D721Med (cell line): ENCODE measurements around the gene KRTAP12-1.
"Not testable (repeated sequence)": the region's sequence is repeated elsewhere in the genome, so short reads cannot be mapped to it uniquely, and the experiment has no call there.

Experiments
- DNase-seq: peaks from one replicate; pipeline ENCODE4 v3.0.0; 2011; ENCODE audit warnings: low spot score; ENCODE audit not compliant: insufficient read length
- FAIRE-seq: peaks from 2 replicates; lab custom pipeline; 2011; peaks lifted over from hg19 to GRCh38; lab: Jason Lieb, UNC
- CTCF ChIP-seq: IDR thresholded peaks from 2 replicates; pipeline ENCODE4 v1.5.1; 2012; ENCODE audit warnings: mild to moderate bottlenecking, control low read depth; ENCODE audit not compliant: insufficient read depth; ENCODE audit errors: missing control alignments

KRTAP12-1 gene

GRCh38 chr21:44644878-44645277 is 37.1 kb downstream of the KRTAP12-1 start:
- DNase-seq (no peak), FAIRE-seq (no peak)
- no peak for TF ChIP-seq CTCF

- FAIRE-seq (no peak), DNase-seq (no peak)
- no peak for TF ChIP-seq CTCF
These were observed 38.1 kb downstream of the KRTAP12-1 start for GRCh38 chr21:44643741-44644310.

- no peak for DNase-seq
- FAIRE-seq = no peak
- TF ChIP-seq CTCF = no peak
These were observed 41.2 kb downstream of the KRTAP12-1 start for GRCh38 chr21:44640761-44641160.

GRCh38 chr21:44639331-44639655 is 42.7 kb downstream of the KRTAP12-1 start:
- FAIRE-seq = no peak
- no peak for TF ChIP-seq CTCF
- DNase-seq = no peak

- FAIRE-seq = not testable (repeated sequence)
These were observed 43.2 kb downstream of the KRTAP12-1 start for GRCh38 chr21:44638506-44639330.

GRCh38 chr21:44637851-44638348 is 44.1 kb downstream of the KRTAP12-1 start:
- DNase-seq, FAIRE-seq: not testable (repeated sequence)

More at GRCh38 chr21:44638506-44639330, 43.2 kb downstream of the KRTAP12-1 start:
- not testable (repeated sequence) for DNase-seq

GRCh38 chr21:44637018-44637850 is 44.7 kb downstream of the KRTAP12-1 start, which contains the start of gene KRTAP10-10:
TSS of gene KRTAP10-10 (plus strand) at chr21:44637356. CDS start at chr21:44637418, 62 bp downstream.
- FAIRE-seq (no peak), DNase-seq (no peak)
- no peak for TF ChIP-seq CTCF
